Ishikawa (cell line): ENCODE measurements around the gene PANX2.

Source experiments
- CEBPB ChIP-seq: IDR thresholded peaks from 2 replicates; pipeline ENCODE4 v1.6.1; 2012
- CREB1 ChIP-seq: IDR thresholded peaks from 2 replicates; pipeline ENCODE4 v1.6.1; 2012; ENCODE audit warnings: low read depth
- EGR1 ChIP-seq: IDR thresholded peaks from 2 replicates; pipeline ENCODE4 v1.6.1; 2012
- EP300 ChIP-seq: IDR thresholded peaks from 2 replicates; pipeline ENCODE4 v1.6.1; 2012; ENCODE audit warnings: borderline replicate concordance
- FOXM1 ChIP-seq: IDR thresholded peaks from 2 replicates; pipeline ENCODE4 v1.6.1; 2012; ENCODE audit warnings: low read depth, borderline replicate concordance
- NFIC ChIP-seq: IDR thresholded peaks from 2 replicates; pipeline ENCODE4 v1.6.1; 2012
- RAD21 ChIP-seq: IDR thresholded peaks from 2 replicates; pipeline ENCODE4 v1.6.1; 2012; ENCODE audit warnings: low read depth
- TAF1 ChIP-seq: IDR thresholded peaks from 2 replicates; pipeline ENCODE4 v1.6.1; 2012; ENCODE audit warnings: low read depth, mild to moderate bottlenecking
- TCF12 ChIP-seq: IDR thresholded peaks from 2 replicates; pipeline ENCODE4 v1.6.1; 2012; ENCODE audit warnings: low read depth
- TEAD4 ChIP-seq: IDR thresholded peaks from 2 replicates; pipeline ENCODE4 v1.6.1; 2012
- USF1 ChIP-seq: IDR thresholded peaks from 2 replicates; pipeline ENCODE4 v1.6.1; 2012
- YY1 ChIP-seq: IDR thresholded peaks from 2 replicates; pipeline ENCODE4 v1.6.1; 2012; ENCODE audit warnings: low read depth
- ZBTB7A ChIP-seq: IDR thresholded peaks from 2 replicates; pipeline ENCODE4 v1.6.1; 2012; ENCODE audit warnings: low read depth
- TF ChIP-seq, protein P1 (sequence below): IDR thresholded peaks from 2 replicates; pipeline ENCODE4 v1.6.1; 2012
- TF ChIP-seq, protein P2 (sequence below): IDR thresholded peaks from 2 replicates; pipeline ENCODE4 v1.6.1; 2012; ENCODE audit warnings: low read depth, mild to moderate bottlenecking

PANX2 gene

GRCh38 chr22:50218996-50219727, 48.6 kb downstream of the PANX2 start:
- TF ChIP-seq USF1 (peak; percentile 96), EP300 (no peak; the same call in 1 of the 2 replicates), CREB1 (no peak), TCF12 (peak; percentile 84), FOXM1 (no peak), EGR1 (no peak), NFIC (peak; percentile 93), TEAD4 (peak; percentile 30; the same call in 1 of the 2 replicates), YY1 (no peak), RAD21 (no peak), TAF1 (no peak), CEBPB (no peak)
- TF ChIP-seq, protein P1, sequence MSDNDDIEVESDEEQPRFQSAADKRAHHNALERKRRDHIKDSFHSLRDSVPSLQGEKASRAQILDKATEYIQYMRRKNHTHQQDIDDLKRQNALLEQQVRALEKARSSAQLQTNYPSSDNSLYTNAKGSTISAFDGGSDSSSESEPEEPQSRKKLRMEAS: peak; percentile 98
- TF ChIP-seq, protein P2, sequence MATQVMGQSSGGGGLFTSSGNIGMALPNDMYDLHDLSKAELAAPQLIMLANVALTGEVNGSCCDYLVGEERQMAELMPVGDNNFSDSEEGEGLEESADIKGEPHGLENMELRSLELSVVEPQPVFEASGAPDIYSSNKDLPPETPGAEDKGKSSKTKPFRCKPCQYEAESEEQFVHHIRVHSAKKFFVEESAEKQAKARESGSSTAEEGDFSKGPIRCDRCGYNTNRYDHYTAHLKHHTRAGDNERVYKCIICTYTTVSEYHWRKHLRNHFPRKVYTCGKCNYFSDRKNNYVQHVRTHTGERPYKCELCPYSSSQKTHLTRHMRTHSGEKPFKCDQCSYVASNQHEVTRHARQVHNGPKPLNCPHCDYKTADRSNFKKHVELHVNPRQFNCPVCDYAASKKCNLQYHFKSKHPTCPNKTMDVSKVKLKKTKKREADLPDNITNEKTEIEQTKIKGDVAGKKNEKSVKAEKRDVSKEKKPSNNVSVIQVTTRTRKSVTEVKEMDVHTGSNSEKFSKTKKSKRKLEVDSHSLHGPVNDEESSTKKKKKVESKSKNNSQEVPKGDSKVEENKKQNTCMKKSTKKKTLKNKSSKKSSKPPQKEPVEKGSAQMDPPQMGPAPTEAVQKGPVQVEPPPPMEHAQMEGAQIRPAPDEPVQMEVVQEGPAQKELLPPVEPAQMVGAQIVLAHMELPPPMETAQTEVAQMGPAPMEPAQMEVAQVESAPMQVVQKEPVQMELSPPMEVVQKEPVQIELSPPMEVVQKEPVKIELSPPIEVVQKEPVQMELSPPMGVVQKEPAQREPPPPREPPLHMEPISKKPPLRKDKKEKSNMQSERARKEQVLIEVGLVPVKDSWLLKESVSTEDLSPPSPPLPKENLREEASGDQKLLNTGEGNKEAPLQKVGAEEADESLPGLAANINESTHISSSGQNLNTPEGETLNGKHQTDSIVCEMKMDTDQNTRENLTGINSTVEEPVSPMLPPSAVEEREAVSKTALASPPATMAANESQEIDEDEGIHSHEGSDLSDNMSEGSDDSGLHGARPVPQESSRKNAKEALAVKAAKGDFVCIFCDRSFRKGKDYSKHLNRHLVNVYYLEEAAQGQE: no peak

- TF ChIP-seq, protein P1: no peak
- TF ChIP-seq USF1 (no peak), YY1 (no peak), NFIC (no peak), TEAD4 (no peak), EP300 (no peak; the same call in 1 of the 2 replicates), ZBTB7A (no peak), FOXM1 (no peak), TAF1 (no peak), CEBPB (no peak), TCF12 (no peak), CREB1 (no peak), RAD21 (no peak), EGR1 (no peak)
- TF ChIP-seq, protein P2: no peak
Observed at GRCh38 chr22:50219800-50220602, 49.5 kb downstream of the PANX2 start.

- no peak for TF ChIP-seq TAF1
- no peak for TF ChIP-seq TEAD4
Observed at GRCh38 chr22:50220603-50221409, 50.3 kb downstream of the PANX2 start.

DNA sequence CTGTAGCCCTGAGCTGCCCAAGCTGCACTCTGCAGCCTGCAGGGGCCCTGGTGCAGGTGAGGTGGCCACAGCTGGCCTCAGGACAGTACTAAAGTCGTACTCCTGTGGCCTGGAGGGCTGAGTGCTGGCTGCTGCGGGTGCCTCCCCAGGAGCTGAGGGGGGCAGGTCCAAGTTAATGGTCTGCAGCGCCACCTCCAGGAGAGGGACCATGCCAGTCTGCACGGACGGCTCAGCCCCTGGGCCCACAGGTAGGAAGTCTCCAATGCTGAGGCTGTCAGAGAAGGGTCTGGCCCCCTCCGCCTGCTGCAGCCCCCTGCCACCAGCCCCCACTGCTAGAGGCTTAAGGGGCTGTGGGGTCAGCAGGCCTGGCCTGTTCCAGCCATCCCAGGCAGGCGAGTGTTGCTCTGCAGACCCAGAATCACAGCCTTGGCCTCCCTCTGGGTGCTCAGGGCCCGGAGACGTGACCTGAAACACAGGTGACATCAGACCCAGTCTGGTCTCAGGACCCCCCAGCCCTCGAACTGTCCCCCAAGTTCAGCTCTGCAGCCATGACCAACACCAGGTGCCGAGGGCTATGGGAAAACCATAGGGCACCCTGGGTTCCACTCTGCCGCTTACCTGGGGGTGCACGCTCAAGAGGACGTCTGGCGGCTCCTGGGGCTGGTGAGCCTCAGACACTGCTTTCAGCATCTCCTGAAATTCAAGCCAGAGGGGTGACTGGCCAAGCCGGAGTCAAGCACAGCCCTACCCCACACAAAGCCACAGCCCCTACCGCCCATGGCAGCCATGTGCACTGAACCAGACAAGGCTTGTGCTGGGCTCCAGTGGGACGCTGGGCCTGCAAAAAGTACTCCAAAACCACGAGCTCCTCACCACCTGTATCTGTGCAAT, 51.1 kb downstream of the PANX2 start:
- TF ChIP-seq TEAD4: no peak
- TF ChIP-seq NFIC: no peak
- TF ChIP-seq USF1: no peak
- TF ChIP-seq ZBTB7A: no peak
- no peak for TF ChIP-seq TAF1
- TF ChIP-seq, protein P1: no peak
- no peak for TF ChIP-seq YY1
- TF ChIP-seq RAD21: no peak
- TF ChIP-seq TCF12: no peak
- no peak for TF ChIP-seq EGR1
- no peak for TF ChIP-seq CEBPB
- TF ChIP-seq FOXM1: no peak
- no peak for TF ChIP-seq EP300
- TF ChIP-seq, protein P2: no peak
